TTC549 (cell line): ENCODE measurements around the gene DUSP7.

ENCODE experiments used
- FAIRE-seq: peaks from 2 replicates; lab custom pipeline; 2012; peaks lifted over from hg19 to GRCh38; lab: Jason Lieb, UNC

The DUSP7 gene

GRCh38 chr3:52067526-52067925 is 11.2 kb upstream of the DUSP7 start:
- no peak for FAIRE-seq

- FAIRE-seq = no peak
Measured at GRCh38 chr3:52067046-52067445, 10.7 kb upstream of the DUSP7 start.

DNA sequence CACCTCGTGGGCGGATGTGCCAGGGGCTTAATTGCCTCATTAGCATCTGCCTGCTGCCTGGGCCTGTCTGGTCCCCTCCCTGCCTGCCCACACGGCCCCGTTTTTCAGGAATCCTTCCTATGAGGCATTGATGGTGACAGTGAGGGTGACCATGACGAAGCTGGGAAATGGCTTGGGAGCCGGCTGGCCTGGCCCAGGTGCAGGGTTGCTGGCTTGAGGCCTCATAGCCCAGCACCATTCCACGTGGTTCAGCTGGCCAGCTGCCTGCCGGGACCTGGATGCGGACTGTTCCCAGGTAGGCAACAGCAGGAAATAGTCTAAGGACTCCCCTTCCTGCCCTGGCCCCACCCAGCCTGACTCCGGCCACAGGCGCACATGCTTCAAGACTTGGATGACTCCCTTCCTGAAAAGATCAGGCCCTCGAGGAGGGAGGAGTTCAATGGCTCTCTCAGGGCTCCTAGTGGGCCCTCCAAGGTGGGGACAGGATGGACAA is 8.9 kb upstream of the DUSP7 start:
- no peak for FAIRE-seq

DNA sequence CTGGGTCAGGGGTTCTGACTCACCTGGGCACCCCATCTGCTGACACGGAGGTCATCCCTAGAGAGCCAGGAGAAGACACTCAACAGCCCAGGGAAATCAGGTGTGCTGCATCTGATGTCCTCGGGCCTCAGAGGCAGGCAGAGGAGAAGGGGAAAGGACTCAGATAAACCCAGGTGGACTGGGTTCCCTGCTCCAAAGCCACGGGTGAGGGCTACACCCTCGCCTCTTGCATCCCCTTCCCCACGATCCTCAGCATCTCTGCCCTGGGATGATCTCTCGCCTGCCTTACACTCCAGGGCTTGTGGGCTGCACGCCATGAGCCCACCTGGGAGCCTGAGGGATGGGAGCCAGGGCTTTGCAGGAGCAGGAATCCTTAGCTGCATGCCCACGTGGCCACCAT is 8.2 kb upstream of the DUSP7 start:
- FAIRE-seq = no peak

GRCh38 chr3:52063026-52063723 is 6.8 kb upstream of the DUSP7 start:
- FAIRE-seq = no peak

- no peak for FAIRE-seq
Measured at GRCh38 chr3:52062505-52062904, 6.1 kb upstream of the DUSP7 start.

GRCh38 chr3:52061121-52061910 is 4.9 kb upstream of the DUSP7 start:
- no peak for FAIRE-seq

DNA sequence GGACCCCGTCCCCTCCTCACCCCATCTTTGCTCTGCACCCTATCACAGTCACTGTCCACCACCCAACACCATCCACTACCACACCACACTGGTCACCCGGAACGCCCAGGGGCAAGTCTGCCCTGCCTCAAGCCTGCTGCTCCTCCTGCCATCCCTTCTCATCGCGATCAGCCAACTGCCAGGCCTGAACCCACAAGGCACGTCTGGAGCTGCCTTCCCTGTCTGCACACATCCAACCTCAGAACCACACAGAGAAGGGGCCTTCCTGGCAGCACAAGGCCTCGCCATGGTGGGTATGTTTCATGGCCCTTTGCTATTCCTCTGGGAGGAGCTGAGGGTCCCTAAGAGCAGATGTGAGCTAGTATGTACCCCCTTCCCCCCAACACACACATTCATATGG is 3.4 kb upstream of the DUSP7 start:
- FAIRE-seq = no peak

- FAIRE-seq = no peak
Measured at GRCh38 chr3:52057812-52058495, 1.6 kb upstream of the DUSP7 start.

GRCh38 chr3:52056968-52057811 is 819 bp upstream of the DUSP7 start:
- peak; percentile 96 for FAIRE-seq

- FAIRE-seq = no peak
Measured at GRCh38 chr3:52055537-52056351, 627 bp downstream of the DUSP7 start.

- FAIRE-seq = no peak
Measured at GRCh38 chr3:52054661-52055511, 1.5 kb downstream of the DUSP7 start.

DNA sequence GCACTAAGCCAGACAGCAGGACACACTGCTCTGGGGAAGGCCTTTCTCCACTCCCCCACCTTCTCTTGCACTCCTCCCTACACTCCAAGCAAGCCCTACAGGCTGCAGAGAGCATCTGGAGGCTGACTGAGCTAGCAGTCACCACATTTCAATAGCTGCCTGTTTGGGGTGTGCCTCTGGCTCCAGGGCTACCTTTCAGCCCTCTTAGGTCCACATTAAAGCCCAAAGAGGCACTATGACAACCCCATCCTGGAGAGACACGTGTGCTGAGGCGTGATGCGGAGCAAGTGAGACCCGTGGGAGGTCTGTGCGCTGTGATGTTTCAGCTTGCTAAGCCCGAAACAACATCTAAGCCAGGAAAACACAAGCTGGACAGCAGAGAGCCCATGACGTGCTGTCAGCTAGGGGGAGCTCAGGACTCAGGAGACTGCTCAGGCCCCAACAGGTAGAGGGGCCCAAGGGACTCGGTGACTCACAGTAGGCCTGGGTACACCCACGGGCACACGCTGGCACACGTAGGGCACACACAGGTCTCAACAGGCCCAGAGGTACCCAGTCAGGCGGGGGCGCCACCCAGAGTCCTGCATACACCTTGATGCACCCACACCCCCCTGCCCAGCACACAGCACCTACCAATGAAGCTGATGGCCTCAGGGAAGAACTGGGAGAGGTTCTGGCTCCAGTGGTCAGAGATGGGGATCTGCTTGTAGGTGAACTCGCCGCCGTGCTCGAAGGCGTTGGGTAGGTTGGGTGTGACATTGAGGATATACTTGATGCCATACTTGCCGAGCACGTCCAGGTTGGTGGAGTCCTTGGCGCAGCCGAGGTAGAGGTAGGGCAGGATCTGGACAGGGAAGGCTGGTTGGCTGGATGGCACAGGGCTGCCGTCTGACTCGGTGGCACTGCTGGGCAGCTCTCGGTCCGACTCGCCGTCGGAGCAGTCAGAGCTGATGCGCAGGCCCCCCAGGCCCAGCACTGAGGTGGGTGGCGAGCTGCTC is 2.8 kb downstream of the DUSP7 start:
- FAIRE-seq = no peak

GRCh38 chr3:52052831-52053306 is 3.5 kb downstream of the DUSP7 start:
- no peak for FAIRE-seq

GRCh38 chr3:52051444-52051843 is 4.9 kb downstream of the DUSP7 start:
- FAIRE-seq = no peak

DNA sequence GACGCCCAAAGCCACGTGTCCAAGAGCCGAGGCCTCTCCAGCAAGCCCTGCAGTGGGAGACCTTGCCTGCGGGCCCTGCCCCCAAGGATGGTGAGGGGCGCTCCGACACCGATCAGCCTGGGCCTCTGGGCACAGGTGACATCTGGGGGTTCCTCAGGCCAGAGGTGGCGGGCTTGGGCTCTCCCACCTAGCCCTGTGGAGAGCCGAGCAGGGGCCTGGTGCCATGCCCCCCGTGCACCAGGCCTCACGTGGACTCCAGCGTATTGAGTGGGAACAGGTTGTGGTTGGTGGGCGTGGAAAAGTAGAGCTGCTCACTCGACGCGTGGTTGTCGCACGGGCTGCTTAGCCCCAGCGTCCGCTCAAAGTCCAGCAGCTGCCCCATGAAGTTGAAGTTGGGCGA is 5.8 kb downstream of the DUSP7 start:
- FAIRE-seq = no peak

GRCh38 chr3:52049503-52049902 is 6.9 kb downstream of the DUSP7 start:
- FAIRE-seq = no peak

- no peak for FAIRE-seq
Measured at GRCh38 chr3:52047295-52047960, 8.9 kb downstream of the DUSP7 start.
